HG03571 (cell line): ENCODE measurements around the gene SLC26A2.
A peak's percentile ranks its signal among the peaks of the same experiment; 100 is the strongest.
"Not testable (repeated sequence)": the region's sequence is repeated elsewhere in the genome, so short reads cannot be mapped to it uniquely, and the experiment has no call there.

Experiments used
- ATAC-seq: cut with Tn5 transposase; IDR thresholded peaks from one replicate; pipeline ENCODE4 v1.9.1; 2021; ENCODE audit not compliant: unreplicated experiment

Gene SLC26A2

GRCh38 chr5:150000990-150001659, 40.6 kb downstream of the SLC26A2 start:
- no peak for ATAC-seq

- peak; percentile 56 for ATAC-seq
Measured at GRCh38 chr5:150001660-150002486, 41.3 kb downstream of the SLC26A2 start.

DNA sequence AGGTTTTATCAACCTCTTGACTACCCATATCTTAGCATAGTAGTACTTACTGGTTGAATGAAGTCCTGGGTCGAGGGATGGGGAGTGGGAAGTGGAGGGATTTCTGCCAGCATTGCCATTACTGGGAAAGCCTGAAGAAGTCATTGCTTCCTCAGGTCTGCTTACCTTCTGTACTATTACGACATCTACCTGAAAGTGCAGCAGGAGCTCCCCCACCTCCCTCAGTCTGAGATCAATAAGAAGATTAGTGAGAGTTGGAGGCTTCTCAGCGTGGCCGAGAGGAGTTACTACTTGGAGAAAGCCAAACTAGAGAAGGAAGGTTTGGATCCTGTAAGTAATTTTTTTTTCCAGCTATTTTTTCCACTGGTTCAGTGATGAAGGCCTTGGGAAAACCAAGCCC, 45.8 kb downstream of the SLC26A2 start:
- no peak for ATAC-seq

DNA sequence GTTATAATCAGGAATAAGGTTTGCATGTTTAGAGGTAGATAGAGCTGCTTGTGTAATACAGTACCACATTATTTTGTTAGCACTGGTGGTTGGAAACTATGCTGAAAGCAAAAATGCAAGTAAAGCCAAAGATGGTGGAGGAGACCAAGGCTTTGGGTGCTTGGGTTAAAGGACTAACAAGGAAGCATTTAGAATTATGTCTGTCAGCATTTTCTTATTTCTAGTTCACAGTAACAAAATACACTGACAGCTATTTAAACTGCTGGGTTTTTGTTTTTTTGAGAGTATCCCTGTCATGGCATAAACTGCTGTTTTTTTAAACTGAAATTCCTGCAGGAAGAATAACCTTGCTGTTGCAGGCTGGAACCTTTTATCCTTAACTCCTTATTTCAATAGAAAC, 46.5 kb downstream of the SLC26A2 start:
- no peak for ATAC-seq

GRCh38 chr5:150009671-150010387, 49.3 kb downstream of the SLC26A2 start:
- ATAC-seq: no peak

DNA sequence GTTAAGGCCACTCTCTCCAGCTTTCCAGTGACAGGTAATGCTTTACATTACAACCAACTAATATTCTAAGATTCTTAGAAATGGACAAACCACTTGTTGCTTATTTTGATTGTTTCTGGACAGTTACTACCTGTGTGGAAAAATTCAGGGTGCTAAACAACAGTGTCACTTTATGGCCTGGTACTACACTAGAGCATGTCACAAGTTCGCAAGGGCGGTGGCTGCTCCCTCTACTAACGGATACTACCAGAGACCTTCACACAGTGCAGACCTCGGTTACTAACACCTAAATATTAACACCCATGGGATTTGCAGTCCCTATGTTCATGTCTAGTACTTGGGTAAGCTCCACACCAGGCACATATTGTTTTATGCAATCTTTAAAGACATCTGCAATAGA, 53.4 kb downstream of the SLC26A2 start:
- no peak for ATAC-seq

DNA sequence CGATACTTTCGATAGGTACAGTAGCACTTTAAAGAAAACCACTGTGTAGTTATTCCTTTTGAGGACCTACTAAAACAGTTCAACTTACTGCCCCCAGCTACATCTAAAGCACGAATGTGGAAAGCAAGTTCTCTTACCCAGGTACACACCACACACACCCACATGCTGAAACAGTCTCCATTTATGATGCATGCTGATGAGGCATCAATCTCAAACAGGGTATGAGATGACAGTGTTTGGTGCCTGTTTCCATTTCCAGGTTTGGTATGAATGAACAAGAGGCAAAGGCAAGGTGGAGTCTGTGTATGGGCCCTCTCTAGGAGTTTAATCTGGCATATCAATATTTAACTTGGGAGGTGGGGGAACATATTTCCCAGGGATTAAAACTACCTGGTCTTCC, 53.9 kb downstream of the SLC26A2 start:
- ATAC-seq: no peak

DNA sequence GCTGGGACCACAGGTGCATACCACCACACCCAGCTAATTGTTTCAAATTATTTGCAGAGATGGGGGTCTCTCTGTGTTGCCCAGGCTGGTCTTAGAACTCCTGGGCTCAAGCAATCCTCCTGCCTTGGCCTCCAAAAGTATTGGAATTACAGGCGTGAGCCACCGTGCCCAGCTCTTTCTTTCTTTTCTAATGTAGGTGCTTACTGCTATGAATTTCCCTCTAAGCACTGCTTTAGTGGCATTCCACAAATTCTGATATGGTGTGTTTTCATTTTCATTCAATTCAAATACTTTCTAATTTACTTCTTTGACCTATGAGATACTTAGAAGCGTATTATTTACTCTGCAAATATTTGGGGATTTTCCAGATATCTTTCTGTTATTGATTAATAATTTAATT, 54.9 kb downstream of the SLC26A2 start:
- ATAC-seq: no peak

- ATAC-seq: no peak
Measured at GRCh38 chr5:150016537-150016936, 56.0 kb downstream of the SLC26A2 start.

DNA sequence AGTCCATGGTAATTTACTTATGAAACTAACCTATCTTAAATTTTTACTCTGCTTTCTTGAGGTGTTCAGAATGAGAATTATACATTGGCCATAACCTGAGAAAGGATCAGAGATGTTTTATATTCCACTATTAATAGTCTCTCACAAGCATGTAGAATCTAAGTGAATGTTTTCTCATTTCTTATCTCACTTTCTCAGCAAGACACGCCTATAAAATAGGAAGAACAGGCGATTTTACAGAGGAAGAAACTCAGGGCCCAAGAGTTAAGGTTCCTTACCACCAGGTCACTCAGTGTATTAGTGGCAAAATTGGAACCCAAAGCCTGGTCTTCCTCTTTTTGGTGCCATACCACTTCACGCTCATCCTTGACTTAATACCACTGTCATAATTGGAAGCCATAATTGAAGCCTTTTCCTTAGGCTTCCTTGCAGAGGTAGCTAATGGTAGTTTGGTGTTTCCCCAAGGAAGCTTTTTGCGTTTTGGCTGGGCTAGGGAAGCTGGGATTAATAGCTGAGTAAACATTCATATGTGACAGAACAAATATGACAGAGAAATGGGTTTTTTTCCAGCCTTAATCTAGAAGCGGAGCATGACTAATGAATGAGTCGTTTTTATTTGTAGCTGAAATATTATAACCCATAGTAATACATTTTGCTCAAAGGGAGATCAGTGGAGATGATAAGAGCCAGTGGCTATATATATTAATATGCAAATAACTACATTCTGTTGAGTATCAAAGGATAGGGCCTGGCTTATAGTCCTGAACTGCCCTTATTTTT, 56.9 kb downstream of the SLC26A2 start:
- ATAC-seq: no peak

DNA sequence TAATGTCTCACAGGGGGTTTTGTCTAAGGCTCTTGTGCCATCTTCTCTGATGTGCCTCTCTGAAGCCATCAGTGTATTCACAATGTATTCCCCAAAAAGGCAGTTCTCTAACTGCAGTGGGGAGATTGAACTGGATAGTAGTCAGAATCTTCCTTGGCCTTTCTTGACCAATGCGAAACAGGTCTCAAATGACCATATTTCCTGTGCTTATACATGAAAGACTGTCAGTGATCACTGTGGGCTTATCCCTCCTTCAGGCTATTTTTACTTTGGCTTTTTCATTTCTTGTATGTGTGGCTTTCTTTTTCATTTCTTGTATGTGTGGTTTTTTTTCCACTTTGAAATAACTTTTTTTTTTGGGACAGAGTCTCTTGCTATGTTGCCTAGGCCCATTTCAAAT, 59.7 kb downstream of the SLC26A2 start:
- no peak for ATAC-seq

DNA sequence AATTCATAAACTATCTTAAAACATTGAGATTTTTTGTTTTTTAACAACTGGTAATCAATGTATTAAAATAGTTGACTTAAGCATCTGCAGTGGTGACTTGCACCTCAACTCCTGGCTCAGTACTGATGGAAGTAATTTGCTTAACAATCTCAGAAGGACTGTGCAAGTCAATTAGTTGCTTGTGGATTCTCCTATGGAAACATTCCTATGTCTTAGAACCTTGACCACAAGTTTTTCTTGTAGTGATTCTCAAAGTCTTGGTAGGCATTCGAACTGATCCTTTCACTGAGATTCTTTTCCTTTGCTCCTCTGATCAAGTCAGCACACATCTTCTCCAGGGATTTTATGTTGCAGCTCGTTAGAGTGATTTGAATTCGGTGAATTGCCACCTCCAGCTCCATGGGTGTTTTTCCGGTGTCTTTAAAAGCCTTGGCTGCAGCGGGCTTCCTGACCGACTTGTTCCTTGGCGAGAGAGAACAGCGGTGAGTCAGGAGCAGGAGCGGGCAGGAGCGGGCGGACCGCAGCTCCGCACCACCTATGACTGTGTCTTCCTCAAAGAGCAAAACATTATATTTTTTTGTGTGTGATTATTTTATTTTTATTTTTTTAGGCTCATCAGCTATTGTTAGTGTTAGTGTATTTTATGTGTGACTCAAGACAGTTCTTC, 61.1 kb downstream of the SLC26A2 start:
- no peak for ATAC-seq

DNA sequence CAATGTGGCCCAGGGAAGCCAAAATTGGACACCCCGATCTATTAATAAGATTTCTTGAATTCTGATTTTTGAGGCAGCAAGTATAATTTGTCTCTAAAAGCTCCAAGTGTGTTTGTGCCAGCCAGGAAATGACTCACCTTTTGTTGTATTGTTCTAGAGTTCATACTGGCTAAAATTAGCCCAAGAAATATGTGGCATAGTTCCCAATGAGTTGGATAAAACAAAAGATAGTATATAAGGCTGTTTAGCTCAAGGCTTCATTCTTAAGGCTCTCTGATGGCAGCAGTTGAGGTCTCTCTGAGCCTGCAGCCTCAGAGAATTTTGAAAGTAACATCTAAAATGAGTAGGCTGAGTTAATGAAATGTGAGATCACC, 61.6 kb downstream of the SLC26A2 start:
- ATAC-seq: no peak

DNA sequence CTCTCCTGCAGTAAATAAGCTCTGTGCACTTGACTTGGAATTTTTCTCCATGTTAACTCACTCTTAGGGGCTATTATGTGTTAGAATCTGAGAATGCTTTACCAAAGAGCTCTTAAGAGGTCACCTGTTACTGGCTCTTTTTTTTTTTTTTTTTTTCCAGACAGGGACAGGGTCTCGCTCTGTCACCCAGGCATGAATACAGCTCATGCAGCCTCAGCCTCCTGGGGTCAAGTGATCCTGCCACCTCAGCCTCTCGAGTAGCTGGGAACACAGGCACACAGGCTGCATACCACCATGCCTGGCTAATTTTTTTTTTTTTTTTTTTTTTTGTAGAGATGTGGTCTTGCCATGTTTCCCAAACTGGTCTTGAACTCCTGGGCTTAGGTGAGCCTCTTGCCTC, 62.1 kb downstream of the SLC26A2 start:
- ATAC-seq: no peak

- ATAC-seq: no peak
Measured at GRCh38 chr5:150023136-150023535, 62.6 kb downstream of the SLC26A2 start.

GRCh38 chr5:150024346-150024984, 63.9 kb downstream of the SLC26A2 start:
- ATAC-seq: no peak

DNA sequence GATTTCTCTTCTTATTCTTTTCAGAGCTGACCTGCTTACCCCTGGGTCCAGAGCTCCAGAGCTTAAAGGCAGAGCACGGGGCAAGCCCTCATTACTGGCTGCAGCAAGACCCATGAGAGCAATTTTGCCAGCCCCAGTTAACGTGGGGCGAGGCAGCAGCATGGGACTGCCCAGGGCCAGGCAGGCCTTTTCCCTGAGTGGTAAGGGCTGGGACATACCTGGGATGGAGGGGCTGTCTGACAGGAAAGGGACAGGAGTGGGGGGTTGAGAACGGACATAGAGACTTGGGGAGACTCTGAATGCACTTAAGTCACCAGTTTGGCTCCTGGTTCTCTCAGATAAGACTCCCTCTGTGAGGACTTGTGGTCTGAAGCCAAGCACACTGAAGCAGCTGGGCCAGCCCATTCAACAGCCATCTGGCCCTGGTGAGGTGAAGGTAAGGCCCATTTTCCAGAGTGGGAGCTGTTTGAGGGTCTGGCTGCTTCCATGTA, 66.2 kb downstream of the SLC26A2 start:
- ATAC-seq: no peak

DNA sequence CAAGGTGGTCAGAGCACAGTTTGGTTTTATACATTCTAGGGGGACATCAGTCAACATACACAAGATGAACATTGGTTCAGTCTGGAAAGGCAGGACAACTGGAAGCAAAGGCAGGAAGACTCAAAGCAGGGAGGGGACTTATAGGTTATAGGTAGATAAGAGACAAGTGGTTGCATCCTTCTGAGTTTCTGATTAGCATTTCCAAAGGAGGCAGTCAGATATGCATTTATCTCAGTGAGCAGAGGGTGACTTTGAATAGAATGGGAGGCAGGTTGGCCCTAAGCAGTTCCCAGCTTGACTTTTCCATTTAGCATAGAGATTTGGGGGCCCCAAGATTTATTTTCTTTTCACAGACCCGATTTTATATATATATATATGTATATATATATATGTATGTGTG, 67.5 kb downstream of the SLC26A2 start:
- ATAC-seq: not testable (repeated sequence)

- no peak for ATAC-seq
Measured at GRCh38 chr5:150033334-150033733, 72.8 kb downstream of the SLC26A2 start.

GRCh38 chr5:150034662-150035061, 74.1 kb downstream of the SLC26A2 start:
- ATAC-seq: no peak
